Activated CD8-positive, alpha-beta T cell treated with anti-CD3 and anti-CD28 coated beads for 36 hours (primary cell): ENCODE results near the gene SLC47A1. TPM values are rescaled to one million over a fixed set of nuclear protein-coding genes. Genes with fewer than 3 reads are reported as not detected.
"Not testable (repeated sequence)": the region's sequence is repeated elsewhere in the genome, so short reads cannot be mapped to it uniquely, and the experiment has no call there.

Source experiments
- ATAC-seq: fragments of 200-7000 bp; cut with Tn5 transposase; one replicate; pipeline ENCODE4 v1.10.0; 2021; ENCODE audit warnings: mild to moderate bottlenecking, moderate library complexity
- CTCF ChIA-PET: fragments of 350-600 bp; sonication (Branson Sonifier 250); formaldehyde crosslinking; loops from one replicate; lab custom pipeline; 2021; ENCODE audit warnings: antibody characterized with exemption; lab: Charles Lee
- POLR2A ChIA-PET: fragments of 350-600 bp; sonication (Branson Sonifier 250); formaldehyde crosslinking; loops from one replicate; lab custom pipeline; 2021; ENCODE audit warnings: antibody characterized with exemption; lab: Charles Lee
- DNase-seq: peaks from one replicate; pipeline ENCODE4 v3.0.0-alpha.2; 2020
- H3K27ac Mint-ChIP-seq: one replicate; pipeline ENCODE4 v1.8.0; 2021; ENCODE audit warnings: mild to moderate bottlenecking, mixed read lengths
- H3K27me3 Mint-ChIP-seq: one replicate; pipeline ENCODE4 v1.8.0; 2021; ENCODE audit warnings: mixed read lengths
- H3K36me3 Mint-ChIP-seq: one replicate; pipeline ENCODE4 v1.8.0; 2021; ENCODE audit warnings: low read depth, mixed read lengths
- H3K4me1 Mint-ChIP-seq: one replicate; pipeline ENCODE4 v1.8.0; 2021; ENCODE audit warnings: low read depth, mixed read lengths
- H3K4me3 Mint-ChIP-seq: one replicate; pipeline ENCODE4 v1.8.0; 2021; ENCODE audit warnings: mild to moderate bottlenecking, moderate library complexity, mixed read lengths
- H3K9me3 Mint-ChIP-seq: one replicate; pipeline ENCODE4 v1.8.0; 2021; ENCODE audit warnings: mixed read lengths
- intact Hi-C: fragments of 100-400 bp; cut with micrococcal nuclease; formaldehyde crosslinking; loops from one replicate; pipeline ENCODE4 v1.10.0; 2022
- total RNA-seq, 2 experiments: library from RNA; stranded (reverse); gene quantifications; one replicate each; pipeline ENCODE4 v1.2.3, GENCODE V29; 2021
- TF ChIP-seq, protein P1 (sequence below): fragments of 200-600 bp; IDR thresholded peaks from one replicate; pipeline ENCODE4 v1.8.0; 2022; ENCODE audit warnings: antibody characterized with exemption, mild to moderate bottlenecking

SLC47A1 gene
- total RNA-seq, 2 experiments from 2014 or later = 0.11 TPM; not detected in 1

GRCh38 chr17:19523690-19524089, 10.0 kb upstream of the SLC47A1 start:
- POLR2A ChIA-PET = no interaction called here
- Mint-ChIP-seq H3K9me3 (no peaks in the 10 kb centered on the region), H3K4me3 (no peak overlapping the region), H3K27me3 (peaks cover 21% of the 10 kb centered on the region), H3K27ac (no peak overlapping the region), H3K36me3 (no peaks in the 10 kb centered on the region), H3K4me1 (peaks cover 3% of the 10 kb centered on the region)
- intact Hi-C loops = no loop called here
- TF ChIP-seq, protein P1, sequence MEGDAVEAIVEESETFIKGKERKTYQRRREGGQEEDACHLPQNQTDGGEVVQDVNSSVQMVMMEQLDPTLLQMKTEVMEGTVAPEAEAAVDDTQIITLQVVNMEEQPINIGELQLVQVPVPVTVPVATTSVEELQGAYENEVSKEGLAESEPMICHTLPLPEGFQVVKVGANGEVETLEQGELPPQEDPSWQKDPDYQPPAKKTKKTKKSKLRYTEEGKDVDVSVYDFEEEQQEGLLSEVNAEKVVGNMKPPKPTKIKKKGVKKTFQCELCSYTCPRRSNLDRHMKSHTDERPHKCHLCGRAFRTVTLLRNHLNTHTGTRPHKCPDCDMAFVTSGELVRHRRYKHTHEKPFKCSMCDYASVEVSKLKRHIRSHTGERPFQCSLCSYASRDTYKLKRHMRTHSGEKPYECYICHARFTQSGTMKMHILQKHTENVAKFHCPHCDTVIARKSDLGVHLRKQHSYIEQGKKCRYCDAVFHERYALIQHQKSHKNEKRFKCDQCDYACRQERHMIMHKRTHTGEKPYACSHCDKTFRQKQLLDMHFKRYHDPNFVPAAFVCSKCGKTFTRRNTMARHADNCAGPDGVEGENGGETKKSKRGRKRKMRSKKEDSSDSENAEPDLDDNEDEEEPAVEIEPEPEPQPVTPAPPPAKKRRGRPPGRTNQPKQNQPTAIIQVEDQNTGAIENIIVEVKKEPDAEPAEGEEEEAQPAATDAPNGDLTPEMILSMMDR = no peak
- ATAC-seq = no peak
- DNase-seq = no peak
- CTCF ChIA-PET = no interaction called here

- intact Hi-C loops, CTCF ChIA-PET, H3K27ac Mint-ChIP-seq, H3K9me3 Mint-ChIP-seq, POLR2A ChIA-PET, H3K4me1 Mint-ChIP-seq, H3K4me3 Mint-ChIP-seq, H3K36me3 Mint-ChIP-seq, DNase-seq, ATAC-seq: not testable (repeated sequence)
- peaks cover 25% of the 10 kb centered on the region for H3K27me3 Mint-ChIP-seq
Measured at GRCh38 chr17:19526950-19527349, 6.7 kb upstream of the SLC47A1 start.

DNA sequence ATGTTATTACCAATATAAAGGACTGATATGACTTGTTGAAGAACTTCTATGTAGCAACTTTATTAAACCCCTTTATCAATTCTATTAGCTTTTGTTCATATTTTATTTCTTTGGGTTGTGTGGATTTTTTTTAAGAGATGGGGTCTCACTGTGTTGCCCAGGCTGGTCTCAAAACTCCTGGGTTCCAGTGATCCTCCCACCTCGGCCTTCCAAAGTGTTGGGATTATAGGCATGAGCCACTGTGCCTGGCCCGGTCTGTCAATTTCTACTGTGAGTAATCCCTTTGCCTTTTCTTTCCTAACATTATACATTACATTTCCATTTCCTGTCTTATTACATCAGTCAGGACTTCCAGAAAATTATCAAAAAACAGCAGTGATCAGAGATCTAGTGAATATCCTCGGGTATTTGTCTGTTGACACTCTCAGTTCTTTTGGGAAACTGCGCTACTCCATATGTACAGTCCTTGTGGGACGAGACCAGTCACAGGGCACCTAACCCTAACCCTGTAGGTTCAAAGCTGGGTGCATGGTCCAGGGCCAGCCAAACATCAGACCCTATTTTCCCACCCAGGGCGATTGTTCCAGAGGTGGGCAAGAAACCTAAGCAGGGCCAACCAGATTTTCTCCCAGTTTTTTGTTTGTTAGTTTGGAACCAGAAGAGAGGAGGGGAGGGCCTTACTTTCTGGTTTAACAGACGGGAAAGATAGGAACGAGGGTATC, 1.7 kb upstream of the SLC47A1 start:
- Mint-ChIP-seq H3K9me3 (no peaks in the 10 kb centered on the region), H3K4me3 (no peak overlapping the region), H3K4me1 (peaks cover 12% of the 10 kb centered on the region), H3K27me3 (peaks cover 46% of the 10 kb centered on the region), H3K36me3 (no peaks in the 10 kb centered on the region), H3K27ac (no peak overlapping the region)
- POLR2A ChIA-PET = no interaction called here
- intact Hi-C loops = no loop called here
- ATAC-seq (no peak), DNase-seq (no peak)
- TF ChIP-seq, protein P1 = no peak
- CTCF ChIA-PET = interaction anchor here (1.0 kb wide), 1 partner anchor 168 kb away, joined by 3 read pairs; no protein-coding TSS in a partner anchor

- ChIA-PET POLR2A (no interaction called here), CTCF (interaction anchor here (1.1 kb wide), 1 partner anchor 13 kb away, joined by 4 read pairs; no protein-coding TSS in a partner anchor)
- no peak for ATAC-seq
Measured at GRCh38 chr17:19533036-19533717, 477 bp upstream of the SLC47A1 start.

GRCh38 chr17:19534562-19535149, 1.0 kb downstream of the SLC47A1 start:
- peak overlapping the region; percentile 59 for H3K4me3 Mint-ChIP-seq
- no peaks in the 10 kb centered on the region for H3K36me3 Mint-ChIP-seq
- ATAC-seq (peak; percentile 65), DNase-seq (peak; percentile 55)
- H3K4me1 Mint-ChIP-seq = peaks cover 12% of the 10 kb centered on the region
- no peaks in the 10 kb centered on the region for H3K9me3 Mint-ChIP-seq
- no peak overlapping the region for H3K27ac Mint-ChIP-seq
- H3K27me3 Mint-ChIP-seq = peaks cover 56% of the 10 kb centered on the region
- intact Hi-C loops = no loop called here
- TF ChIP-seq, protein P1 = no peak
- ChIA-PET POLR2A (interaction anchor here (1.0 to 1.2 kb wide), 2 partner anchors 21 to 113 kb away, joined by 3 read pairs; partner anchors contain the start of gene ALDH3A2), CTCF (interaction anchor here (0.8 to 1.7 kb wide), 6 partner anchors 12 to 210 kb away, joined by 3 to 7 read pairs (median 4); no protein-coding TSS in a partner anchor)

More at GRCh38 chr17:19533036-19533717, 477 bp upstream of the SLC47A1 start:
- Mint-ChIP-seq H3K4me1 (peaks cover 12% of the 10 kb centered on the region), H3K4me3 (peak overlapping the region; percentile 17), H3K27me3 (peaks cover 54% of the 10 kb centered on the region), H3K36me3 (no peaks in the 10 kb centered on the region), H3K27ac (no peak overlapping the region), H3K9me3 (no peaks in the 10 kb centered on the region)
- no peak for DNase-seq
- TF ChIP-seq, protein P1 = no peak
- intact Hi-C loops = no loop called here
